K562 (cell line): Measurements from ENCODE around the gene ARMC7. TPM values are rescaled to one million over a fixed set of nuclear protein-coding genes. Genes with fewer than 3 reads are reported as not detected.

Experiments
- TAF9B ChIP-seq: fragments of 450-650 bp; IDR thresholded peaks from 2 replicates; pipeline ENCODE4 v1.6.1; 2018; ENCODE audit warnings: mild to moderate bottlenecking; ENCODE audit not compliant: partially characterized antibody
- ZNF57 ChIP-seq: fragments of 450-650 bp; formaldehyde crosslinking; IDR thresholded peaks from 2 replicates; pipeline ENCODE4 v1.4.0; 2020; ENCODE audit warnings: mild to moderate bottlenecking, moderate library complexity
- polyA plus RNA-seq, 8 experiments: library from polyadenylated mRNA; depleted of rRNA in 4 of 8; stranded (reverse) in 5 of 8; unstranded in 3 of 8; fragments of >200 nt; fragmentation: Nextera tagmentation in 2 of 8; fragmentation: Illumina TruSeq in 1 of 8; extraction: Ambion mirVana in 2 of 8; extraction: Trizol in 1 of 8; gene quantifications; 2 replicates each; pipeline versions ENCODE4 v1.2.1 to v1.2.3, GENCODE V29; 2011 to 2014; ENCODE audit warnings: inconsistent platforms in 1 of 8, missing spikeins in 1 of 8
- total RNA-seq, 7 experiments: library from RNA; depleted of rRNA in 6 of 7; stranded (reverse); fragments of >200 nt in 6 of 7; fragmentation: Illumina TruSeq in 2 of 7; extraction: Trizol in 2 of 7; gene quantifications; 2 replicates each; pipeline versions ENCODE4 v1.2.1 to v1.2.3, GENCODE V29; 2011 to 2021; ENCODE audit warnings: low replicate concordance in 1 of 7
- TF ChIP-seq, protein P1 (sequence below): fragments of 250-450 bp; sonication (Bioruptor Pico); IDR thresholded peaks from 2 replicates; pipeline ENCODE4 v1.4.0; 2020
- TF ChIP-seq, protein P2 (sequence below): fragments of 200-800 bp; sonication (Bioruptor generic); IDR thresholded peaks from 2 replicates; pipeline ENCODE4 v1.6.1; 2016; ENCODE audit warnings: missing genetic modification characterization, missing compliant biosample characterization

Gene ARMC7
- total and polyA plus RNA-seq, 9 of the 15 experiments (the other 6 are each of a cell fraction or from before 2014, with no cell fraction given), result 1.4 to 15.2 (median 5.9) TPM

DNA sequence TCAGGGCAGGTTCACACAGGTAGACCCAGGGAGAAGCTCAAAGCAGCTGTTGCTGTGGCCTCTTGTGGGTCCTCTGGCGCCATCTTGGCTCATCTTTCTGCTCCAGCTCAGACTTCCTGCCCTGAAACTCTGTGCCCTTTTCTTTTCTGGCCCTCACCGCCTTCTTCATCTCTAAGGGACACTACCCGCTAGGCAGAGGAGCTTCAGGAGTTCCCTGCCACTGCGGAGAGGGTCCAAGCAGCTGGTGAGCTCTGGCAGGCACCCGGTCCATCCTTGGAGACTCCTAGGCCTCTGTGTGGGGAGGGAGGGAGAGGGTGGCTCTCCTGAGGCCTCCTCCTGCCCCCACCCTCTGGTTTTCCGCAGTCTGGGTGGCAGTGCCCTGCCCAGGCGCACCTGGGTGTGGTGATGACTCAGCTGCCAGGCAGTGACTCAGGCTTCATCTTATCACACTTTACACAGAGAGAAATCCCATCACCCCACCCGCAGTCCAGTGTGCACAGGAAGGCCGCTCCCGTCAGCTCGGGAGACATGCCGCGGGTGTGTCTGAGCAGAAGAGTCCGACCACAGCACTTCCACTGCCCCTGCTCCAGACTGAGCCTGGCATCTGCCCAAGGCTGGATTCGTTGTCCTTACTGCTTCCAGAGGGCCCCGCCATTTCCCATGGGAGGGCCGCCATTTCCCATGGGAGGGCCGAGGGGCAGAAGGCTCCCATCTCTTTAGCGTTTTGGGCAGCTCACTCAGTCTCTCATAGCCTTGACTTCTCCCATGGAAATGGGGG is 14.5 kb downstream of the ARMC7 start (continued):
- TF ChIP-seq, protein P1, sequence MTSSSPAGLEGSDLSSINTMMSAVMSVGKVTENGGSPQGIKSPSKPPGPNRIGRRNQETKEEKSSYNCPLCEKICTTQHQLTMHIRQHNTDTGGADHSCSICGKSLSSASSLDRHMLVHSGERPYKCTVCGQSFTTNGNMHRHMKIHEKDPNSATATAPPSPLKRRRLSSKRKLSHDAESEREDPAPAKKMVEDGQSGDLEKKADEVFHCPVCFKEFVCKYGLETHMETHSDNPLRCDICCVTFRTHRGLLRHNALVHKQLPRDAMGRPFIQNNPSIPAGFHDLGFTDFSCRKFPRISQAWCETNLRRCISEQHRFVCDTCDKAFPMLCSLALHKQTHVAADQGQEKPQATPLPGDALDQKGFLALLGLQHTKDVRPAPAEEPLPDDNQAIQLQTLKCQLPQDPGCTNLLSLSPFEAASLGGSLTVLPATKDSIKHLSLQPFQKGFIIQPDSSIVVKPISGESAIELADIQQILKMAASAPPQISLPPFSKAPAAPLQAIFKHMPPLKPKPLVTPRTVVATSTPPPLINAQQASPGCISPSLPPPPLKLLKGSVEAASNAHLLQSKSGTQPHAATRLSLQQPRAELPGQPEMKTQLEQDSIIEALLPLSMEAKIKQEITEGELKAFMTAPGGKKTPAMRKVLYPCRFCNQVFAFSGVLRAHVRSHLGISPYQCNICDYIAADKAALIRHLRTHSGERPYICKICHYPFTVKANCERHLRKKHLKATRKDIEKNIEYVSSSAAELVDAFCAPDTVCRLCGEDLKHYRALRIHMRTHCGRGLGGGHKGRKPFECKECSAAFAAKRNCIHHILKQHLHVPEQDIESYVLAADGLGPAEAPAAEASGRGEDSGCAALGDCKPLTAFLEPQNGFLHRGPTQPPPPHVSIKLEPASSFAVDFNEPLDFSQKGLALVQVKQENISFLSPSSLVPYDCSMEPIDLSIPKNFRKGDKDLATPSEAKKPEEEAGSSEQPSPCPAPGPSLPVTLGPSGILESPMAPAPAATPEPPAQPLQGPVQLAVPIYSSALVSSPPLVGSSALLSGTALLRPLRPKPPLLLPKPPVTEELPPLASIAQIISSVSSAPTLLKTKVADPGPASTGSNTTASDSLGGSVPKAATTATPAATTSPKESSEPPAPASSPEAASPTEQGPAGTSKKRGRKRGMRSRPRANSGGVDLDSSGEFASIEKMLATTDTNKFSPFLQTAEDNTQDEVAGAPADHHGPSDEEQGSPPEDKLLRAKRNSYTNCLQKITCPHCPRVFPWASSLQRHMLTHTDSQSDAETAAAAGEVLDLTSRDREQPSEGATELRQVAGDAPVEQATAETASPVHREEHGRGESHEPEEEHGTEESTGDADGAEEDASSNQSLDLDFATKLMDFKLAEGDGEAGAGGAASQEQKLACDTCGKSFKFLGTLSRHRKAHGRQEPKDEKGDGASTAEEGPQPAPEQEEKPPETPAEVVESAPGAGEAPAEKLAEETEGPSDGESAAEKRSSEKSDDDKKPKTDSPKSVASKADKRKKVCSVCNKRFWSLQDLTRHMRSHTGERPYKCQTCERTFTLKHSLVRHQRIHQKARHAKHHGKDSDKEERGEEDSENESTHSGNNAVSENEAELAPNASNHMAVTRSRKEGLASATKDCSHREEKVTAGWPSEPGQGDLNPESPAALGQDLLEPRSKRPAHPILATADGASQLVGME (CRISPR knock-in tag), result peak; percentile 69; the same call in 1 of the 2 replicates
- TF ChIP-seq, protein P2, sequence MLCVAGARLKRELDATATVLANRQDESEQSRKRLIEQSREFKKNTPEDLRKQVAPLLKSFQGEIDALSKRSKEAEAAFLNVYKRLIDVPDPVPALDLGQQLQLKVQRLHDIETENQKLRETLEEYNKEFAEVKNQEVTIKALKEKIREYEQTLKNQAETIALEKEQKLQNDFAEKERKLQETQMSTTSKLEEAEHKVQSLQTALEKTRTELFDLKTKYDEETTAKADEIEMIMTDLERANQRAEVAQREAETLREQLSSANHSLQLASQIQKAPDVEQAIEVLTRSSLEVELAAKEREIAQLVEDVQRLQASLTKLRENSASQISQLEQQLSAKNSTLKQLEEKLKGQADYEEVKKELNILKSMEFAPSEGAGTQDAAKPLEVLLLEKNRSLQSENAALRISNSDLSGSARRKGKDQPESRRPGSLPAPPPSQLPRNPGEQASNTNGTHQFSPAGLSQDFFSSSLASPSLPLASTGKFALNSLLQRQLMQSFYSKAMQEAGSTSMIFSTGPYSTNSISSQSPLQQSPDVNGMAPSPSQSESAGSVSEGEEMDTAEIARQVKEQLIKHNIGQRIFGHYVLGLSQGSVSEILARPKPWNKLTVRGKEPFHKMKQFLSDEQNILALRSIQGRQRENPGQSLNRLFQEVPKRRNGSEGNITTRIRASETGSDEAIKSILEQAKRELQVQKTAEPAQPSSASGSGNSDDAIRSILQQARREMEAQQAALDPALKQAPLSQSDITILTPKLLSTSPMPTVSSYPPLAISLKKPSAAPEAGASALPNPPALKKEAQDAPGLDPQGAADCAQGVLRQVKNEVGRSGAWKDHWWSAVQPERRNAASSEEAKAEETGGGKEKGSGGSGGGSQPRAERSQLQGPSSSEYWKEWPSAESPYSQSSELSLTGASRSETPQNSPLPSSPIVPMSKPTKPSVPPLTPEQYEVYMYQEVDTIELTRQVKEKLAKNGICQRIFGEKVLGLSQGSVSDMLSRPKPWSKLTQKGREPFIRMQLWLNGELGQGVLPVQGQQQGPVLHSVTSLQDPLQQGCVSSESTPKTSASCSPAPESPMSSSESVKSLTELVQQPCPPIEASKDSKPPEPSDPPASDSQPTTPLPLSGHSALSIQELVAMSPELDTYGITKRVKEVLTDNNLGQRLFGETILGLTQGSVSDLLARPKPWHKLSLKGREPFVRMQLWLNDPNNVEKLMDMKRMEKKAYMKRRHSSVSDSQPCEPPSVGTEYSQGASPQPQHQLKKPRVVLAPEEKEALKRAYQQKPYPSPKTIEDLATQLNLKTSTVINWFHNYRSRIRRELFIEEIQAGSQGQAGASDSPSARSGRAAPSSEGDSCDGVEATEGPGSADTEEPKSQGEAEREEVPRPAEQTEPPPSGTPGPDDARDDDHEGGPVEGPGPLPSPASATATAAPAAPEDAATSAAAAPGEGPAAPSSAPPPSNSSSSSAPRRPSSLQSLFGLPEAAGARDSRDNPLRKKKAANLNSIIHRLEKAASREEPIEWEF (CRISPR knock-in tag), result peak; percentile 87
- TF ChIP-seq ZNF57 (0 out of 2 replicates have a peak, but pooled peaks have one; percentile 4), TAF9B (peak; percentile 65)
